HG02973 (cell line): Measurements from ENCODE around the gene CFAP221.

Experiments used
- ATAC-seq: cut with Tn5 transposase; IDR thresholded peaks from one replicate; pipeline ENCODE4 v1.9.1; 2021; ENCODE audit warnings: moderate library complexity; ENCODE audit not compliant: unreplicated experiment

CFAP221 gene

DNA sequence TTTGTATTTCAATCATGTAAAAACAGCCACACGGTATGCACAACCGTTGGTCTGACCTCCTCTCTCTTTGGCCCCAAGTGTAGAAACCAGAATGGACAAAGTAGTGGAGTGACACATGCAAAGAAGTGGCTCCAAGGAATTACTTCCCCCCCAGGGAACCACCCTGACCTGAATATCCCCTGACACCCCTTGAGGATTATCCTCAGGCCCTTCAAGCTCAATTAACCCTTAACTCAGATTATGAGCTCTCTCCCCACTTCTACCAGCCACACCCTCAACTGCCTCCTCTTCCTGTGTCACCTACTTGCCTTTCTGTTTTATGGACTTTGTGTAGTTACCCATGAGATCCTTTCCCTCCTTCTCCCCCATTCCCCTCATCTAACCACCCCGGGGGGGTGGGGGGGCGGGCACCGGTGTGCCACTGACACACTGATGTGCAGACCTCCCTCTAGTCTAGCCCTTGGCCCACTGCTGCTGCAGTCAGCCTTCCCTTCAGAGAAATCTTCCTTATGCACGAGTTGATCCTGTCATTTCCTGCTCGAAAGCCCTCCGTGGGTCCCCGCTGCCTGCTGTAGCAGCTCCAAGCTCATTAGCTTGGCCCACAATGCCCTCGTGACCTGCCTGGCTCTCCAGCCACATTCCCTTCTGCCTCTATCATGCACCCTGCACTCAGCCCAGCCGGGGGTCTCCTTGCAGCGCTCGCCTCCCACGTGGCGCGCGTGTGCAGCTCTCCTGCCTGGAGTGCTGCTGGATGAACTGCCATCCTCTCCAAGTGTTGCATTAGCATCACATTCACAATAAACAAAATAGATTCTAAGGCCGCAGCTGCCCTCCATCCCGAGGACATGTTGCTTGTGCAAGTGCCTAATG is 94.7 kb downstream of the CFAP221 start:
- ATAC-seq: no peak

GRCh38 chr2:119641562-119642258 is 97.5 kb downstream of the CFAP221 start:
- peak; percentile 96 for ATAC-seq

DNA sequence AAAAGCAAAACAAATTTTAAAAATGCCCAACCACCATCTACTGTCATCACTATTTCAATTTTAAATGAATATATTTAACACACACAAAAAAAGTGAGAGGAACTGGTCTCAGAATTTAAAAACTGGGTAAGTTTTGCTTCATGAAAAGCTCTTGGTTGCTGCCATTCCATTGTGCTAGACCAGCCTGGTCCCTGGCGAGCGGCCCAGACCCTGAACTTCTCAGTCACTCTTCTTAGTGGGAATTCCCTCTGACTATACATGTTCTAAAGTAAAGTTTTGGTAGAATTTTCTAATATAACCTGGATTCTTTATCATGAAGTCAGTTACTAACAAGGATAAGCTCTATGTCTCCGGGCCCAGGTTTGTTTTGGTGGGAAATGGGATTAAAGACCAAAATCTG is 99.9 kb downstream of the CFAP221 start:
- no peak for ATAC-seq

GRCh38 chr2:119645173-119645855 is 101.1 kb downstream of the CFAP221 start:
- no peak for ATAC-seq

GRCh38 chr2:119646149-119646548 is 101.9 kb downstream of the CFAP221 start:
- no peak for ATAC-seq

GRCh38 chr2:119647440-119648169 is 103.4 kb downstream of the CFAP221 start:
- ATAC-seq: peak; percentile 87

- ATAC-seq: no peak
Measured at GRCh38 chr2:119649364-119649917, 105.2 kb downstream of the CFAP221 start.

GRCh38 chr2:119650206-119650605 is 106.0 kb downstream of the CFAP221 start:
- no peak for ATAC-seq

DNA sequence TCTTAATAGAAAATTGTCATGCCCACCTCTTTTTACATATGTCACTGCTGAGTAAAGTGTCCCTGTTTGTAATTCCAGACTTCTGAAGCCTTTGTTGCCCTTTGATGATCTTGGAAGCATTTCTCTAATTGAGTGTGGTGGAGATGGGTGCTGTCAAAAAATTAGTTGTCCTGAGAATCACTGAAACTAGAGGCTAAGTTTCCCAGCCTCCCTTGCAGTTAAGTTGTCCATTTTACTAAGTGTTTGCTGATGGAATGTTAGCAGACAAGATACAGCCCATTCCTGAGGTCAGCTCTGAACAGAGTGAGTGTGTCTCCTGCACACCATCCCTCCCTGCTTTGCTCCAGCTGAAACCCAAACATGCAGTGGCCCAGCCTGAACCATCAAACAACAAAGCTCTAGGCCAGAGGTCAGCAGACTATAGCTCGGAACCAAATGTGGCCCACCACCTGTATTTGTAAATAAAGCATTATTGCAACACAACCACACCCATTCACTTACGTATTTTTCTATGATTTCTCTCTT is 106.7 kb downstream of the CFAP221 start:
- ATAC-seq: no peak

- no peak for ATAC-seq
Measured at GRCh38 chr2:119657466-119658145, 113.4 kb downstream of the CFAP221 start.

DNA sequence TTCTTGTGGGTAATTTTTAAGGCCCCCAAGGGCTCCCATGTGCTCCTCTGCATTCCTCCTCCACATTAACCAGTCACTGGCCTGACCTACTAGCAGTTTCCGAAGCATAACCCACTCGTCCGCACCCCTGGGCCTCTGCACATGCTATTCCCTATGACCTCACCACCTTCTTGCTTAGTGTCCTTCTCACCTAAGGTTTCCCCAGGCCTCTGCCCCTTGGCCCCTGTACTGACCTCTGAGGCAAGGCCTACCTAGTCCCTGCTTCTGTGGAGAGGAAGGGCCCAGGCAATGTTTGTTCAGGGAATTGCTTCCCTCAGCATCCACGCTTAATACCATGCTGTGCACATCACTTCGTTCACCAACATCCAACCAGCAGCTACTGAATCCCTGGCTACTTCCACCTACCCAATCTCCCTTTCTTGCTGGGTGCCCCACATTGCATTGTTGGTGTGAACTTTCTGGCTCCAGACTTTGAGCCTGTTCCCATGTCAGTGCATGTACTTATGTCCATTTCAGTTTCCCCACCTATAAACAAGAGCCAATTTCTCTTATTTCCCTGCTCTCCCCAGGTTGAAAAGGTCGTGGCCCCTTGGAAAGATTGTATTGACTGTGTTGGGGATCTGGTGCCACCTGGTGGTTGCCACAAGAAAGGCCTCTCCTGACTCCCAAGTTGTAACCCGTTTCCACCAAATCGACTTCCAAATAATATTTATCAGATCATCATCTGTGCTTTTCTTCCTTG is 115.5 kb downstream of the CFAP221 start:
- no peak for ATAC-seq

- no peak for ATAC-seq
Measured at GRCh38 chr2:119660343-119660658, 116.1 kb downstream of the CFAP221 start.

DNA sequence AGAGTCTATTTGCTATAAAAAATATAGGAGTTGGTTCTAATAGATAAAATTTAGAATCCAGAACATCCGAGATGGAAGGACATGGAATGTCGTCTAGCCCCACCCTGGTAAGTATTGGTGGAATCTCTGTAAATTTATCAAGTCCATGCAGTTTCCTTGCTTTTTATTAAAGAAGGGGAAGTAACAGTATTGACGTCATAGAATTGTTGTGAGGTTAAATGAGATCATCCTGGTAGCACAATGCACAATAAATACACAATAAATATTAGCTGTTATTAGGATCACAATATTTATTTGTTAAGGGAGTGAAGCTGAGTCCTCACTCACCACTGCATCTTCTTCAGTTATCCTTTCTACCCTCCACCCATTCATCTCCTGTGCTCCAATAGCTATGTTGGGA is 118.0 kb downstream of the CFAP221 start:
- ATAC-seq: no peak

DNA sequence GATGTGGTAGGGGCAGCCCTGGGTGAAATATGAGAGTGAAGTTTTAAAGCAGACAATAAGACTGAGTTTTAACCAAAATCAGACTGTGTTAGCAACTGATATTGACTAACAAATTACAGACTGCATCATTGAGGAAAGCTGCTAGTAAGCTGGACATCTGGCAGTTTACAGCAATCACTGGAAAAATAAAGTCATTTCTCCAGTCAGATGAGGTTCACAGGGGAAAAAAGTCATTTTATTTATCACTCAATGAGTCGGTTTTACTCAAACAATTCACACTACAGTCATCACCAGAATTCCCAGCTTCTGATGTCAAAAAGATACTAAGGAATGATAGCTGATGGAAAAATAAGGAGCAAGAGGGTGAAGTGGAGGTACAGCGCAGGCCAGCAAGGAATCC is 124.3 kb downstream of the CFAP221 start:
- ATAC-seq: no peak

DNA sequence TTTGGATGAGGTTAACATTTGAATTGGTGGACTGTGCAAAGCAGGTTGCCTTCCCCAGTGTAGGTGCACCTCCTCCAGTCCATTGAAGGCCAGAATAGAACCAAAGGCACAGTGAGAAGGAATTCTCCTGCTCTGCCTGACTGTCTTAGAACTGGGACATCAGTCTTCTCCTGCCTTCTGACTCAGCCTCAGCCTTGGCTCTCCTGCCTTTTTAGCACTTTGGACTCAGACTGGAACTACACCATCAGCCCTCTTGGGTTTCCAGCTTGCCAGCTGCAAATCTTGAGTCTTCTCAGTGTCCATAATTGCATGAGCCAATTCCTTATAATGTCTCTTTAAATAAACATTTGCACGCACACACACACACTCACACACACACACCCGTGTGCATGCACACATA is 126.8 kb downstream of the CFAP221 start:
- ATAC-seq: no peak

DNA sequence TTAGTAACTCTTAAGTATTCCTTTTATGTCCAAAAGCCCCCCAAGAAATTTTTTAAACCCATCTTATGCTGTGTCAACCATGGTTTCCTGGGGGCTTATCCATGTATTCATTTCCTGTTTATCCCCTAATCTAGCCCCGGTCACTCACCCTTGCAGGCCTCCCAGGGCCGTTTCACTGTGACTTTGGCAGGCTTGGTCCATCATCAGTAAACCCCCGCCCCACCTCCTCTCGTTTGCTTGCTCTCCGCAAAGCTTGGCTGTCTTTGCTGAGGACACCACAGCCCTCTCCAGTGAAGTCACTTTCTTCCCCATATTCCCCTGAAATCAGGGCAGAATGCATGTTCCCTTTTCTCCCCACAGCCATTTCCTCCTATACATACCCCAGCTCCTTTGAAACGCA is 127.5 kb downstream of the CFAP221 start:
- ATAC-seq: no peak

- ATAC-seq: no peak
Measured at GRCh38 chr2:119672161-119672862, 128.1 kb downstream of the CFAP221 start.

DNA sequence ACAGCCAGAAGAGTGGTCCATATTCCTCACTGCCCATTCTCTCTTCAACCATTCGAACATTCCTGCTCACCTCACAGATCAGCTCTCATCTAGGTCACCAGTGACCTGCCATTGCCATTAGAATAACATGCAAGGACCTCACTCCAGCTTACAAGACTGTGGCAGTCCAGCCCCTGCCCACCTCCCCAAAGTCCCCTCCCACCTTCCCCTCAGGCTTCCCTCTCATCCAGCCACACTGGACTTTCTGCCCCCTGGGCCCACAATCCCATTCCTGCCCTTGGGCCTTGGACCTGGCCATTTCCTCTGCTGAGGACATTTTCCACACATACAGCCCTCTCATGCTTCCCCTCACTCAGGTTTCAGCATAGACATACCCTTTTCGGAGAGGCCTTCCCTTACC is 129.5 kb downstream of the CFAP221 start:
- no peak for ATAC-seq
